HG02870 (cell line): ENCODE data around the gene IRX2.

Source experiments
- ATAC-seq: cut with Tn5 transposase; IDR thresholded peaks from one replicate; pipeline ENCODE4 v1.9.1; 2021; ENCODE audit warnings: mild to moderate bottlenecking, moderate library complexity; ENCODE audit not compliant: unreplicated experiment

IRX2 gene

DNA sequence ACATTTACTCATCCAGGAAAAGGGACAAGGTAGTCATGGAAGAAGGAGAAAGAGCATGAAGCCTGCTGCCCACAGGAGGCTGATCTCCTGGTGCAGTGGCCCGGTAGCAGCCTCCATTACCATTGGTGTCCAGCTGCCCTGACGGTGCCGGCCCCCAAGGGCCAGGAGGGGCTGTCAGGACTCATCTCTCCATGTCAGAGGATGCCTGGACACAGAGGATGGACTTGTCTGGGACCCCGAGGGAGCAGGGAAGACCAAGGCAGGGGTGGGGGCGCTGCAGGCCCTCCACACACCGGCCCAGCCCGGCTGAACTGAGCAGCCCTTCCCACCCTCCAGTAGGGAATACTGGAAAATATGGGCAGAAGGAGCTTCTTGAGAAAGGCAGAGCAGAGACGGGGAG lies 52.2 kb downstream of the IRX2 start:
- ATAC-seq, result no peak

DNA sequence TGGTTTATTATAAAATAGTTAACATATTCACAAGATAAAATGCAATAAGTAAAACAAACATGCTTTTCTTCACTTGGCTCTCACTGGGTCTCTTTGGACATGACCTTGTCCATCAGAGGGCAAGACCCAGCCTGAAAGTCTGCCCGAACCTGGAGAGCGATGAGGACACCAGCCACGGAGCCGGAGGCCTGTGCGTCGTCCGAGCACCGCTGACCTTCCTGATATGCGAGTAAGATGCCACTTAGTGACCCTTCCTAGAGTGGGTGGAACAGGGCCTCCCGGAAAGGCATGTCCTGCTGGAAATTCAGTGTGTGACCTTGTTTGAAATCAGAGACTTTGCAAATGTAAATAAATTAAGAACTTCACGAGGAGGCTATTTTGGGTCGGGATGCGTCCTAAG lies 52.9 kb downstream of the IRX2 start:
- no peak for ATAC-seq

DNA sequence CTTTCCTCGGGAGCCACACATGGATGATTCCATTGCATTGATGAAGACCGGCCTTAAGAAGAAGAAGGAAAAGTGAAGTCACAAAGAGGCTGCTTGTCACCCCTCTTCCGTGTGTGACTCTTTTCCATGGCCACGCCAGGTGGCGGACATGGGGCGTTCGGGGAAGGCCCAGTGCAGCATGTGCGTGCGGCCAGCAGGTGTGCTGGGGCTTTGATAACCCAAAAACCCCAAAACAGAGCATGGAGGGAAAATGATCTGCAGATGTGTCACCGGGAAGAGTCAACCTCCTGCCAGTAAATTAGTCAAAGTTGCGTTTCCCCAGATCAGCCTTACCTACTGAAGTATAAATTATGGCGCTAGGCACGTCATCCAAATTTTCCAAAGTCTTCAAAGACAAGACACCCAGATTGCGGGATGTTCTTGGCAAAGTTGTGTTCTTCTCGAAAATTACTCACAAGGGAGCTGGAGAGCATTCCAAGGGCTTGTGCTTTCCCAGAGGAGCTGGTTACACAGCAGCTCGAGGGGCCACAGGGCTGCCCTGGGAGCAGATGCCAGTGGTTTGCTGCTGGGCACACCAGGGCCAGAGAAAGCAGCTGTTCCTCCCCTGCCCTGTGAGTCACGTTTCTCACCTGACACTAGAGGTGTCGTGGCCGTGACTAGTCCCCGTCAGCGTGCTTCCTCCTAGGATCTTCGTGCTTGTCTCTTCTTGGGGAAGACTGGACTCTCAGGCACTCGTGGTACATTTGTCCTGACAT lies 53.9 kb downstream of the IRX2 start:
- ATAC-seq, result no peak

DNA sequence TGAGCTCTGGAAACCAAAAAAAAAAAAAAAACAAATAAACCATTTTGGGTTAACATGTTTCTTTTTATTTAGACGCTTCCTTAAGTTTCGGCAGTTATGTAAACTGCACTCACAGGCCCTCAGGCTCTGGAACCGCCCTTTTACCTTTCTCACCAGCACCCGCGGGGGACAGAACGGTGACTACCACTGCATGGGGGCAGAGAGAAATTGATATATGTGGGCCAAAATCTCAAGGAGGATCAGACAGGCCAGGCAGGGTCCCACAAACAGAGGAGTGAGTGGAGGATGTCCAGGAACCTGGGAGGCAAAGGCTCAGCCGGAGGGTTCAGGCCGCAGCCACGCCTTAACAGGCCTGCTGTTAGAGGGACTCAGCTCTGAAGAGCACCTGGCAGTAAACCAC lies 54.4 kb downstream of the IRX2 start:
- no peak for ATAC-seq
